Measurements from ENCODE around the gene FNDC5. TPM values are rescaled to one million over a fixed set of nuclear protein-coding genes. Genes with fewer than 3 reads are reported as not detected.

The FNDC5 gene
- total and polyA plus RNA-seq, 9 of the 15 experiments (the other 6 are each of a cell fraction or from before 2014, with no cell fraction given) = 0.06 to 2.1 (median 0.22) TPM

DNA sequence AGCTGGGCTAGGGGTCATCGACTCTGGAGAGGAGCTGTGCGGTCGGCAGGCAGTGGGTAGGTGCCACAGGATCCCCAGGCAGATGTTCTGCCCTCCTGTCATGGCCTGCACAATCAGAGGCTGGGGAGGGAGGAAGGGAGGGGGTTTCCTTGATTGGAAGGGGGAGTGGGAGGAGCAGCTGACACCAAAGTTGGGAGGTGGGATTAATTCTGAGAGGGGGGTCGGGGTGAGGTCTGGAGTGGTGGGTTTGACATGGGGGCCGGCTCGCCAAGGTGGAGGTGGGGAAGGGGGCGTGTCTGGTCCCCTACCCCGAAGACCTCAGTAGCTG lies 14.9 kb upstream of the FNDC5 start:
- ChIA-PET POLR2A (interaction anchor here (0.6 kb wide), 4 partner anchors 106 to 456 kb away, joined by 3 read pairs; no protein-coding TSS in a partner anchor), CTCF (ENCODE audit: low intra/inter-chr PET ratio) (interaction anchor here (0.6 kb wide), 1 partner anchor 9 kb away, joined by 3 read pairs; no protein-coding TSS in a partner anchor)
- WGBS (ENCODE audit: insufficient coverage, low coverage, missing lambda C conversion rate) = 13% methylated on average over 8 of the region's 8 CpGs
- Histone ChIP-seq H2AFZ (ENCODE audit: low read depth, low read length) (no peak overlapping the region), H3K4me3 (no peak overlapping the region), H3K9ac (ENCODE audit: insufficient read depth in 1 of 2, low read depth in 2 of 2, low read length in 2 of 2) (no peak overlapping the region), H4K20me1 (replicated peaks; ENCODE audit: control insufficient read depth, insufficient read depth, low read length) (peaks cover 37% of the 10 kb centered on the region), H3K27ac (ENCODE audit: extremely low read depth, low read depth, low read length) (no peak overlapping the region), H3K4me2 (ENCODE audit: insufficient read depth, low read length) (no peak overlapping the region), H3K36me3 (ENCODE audit: control insufficient read depth, insufficient read depth, low read length) (no peaks in the 10 kb centered on the region), H3K9me3 (replicated peaks; ENCODE audit: control insufficient read depth, insufficient read depth, low read depth, low read length) (no peaks in the 10 kb centered on the region), H3K4me1 (replicated peaks in 1 of 2; ENCODE audit: control insufficient read depth in 2 of 2, insufficient read depth in 2 of 2, low read length in 2 of 2) (peaks cover 0 to 25% of the 10 kb centered on the region in 2 experiments; a peak in 3 of 5 replicates), H3K27me3 (ENCODE audit: control insufficient read depth in 2 of 2, insufficient read depth in 2 of 2, low read length in 2 of 2) (peaks cover 9 to 57% of the 10 kb centered on the region in 2 experiments; a peak in 4 of 5 replicates), H3K79me2 (ENCODE audit: control insufficient read depth, insufficient read depth, low read length) (no peaks in the 10 kb centered on the region), H3K9me1 (ENCODE audit: control insufficient read depth, insufficient read depth, low read length) (no peaks in the 10 kb centered on the region)
- intact Hi-C loops (cut with micrococcal nuclease) (no loop called here), in situ Hi-C loops (cut with MboI) (loop anchor here (25.0 kb wide), 1 partner anchor 727 kb away; no protein-coding TSS in a partner anchor)
- FAIRE-seq = no peak
- no peak for DNase-seq (ENCODE audit: extremely low read depth in 1 of 4, low spot score in 3 of 4)
- no TSS peak for BruUV-seq (replicated peaks)
- no peak for TF ChIP-seq ZNF311 (CRISPR knock-in tag; IDR thresholded peaks at IDR 0.05)
- no peak for TF ChIP-seq ZNF232 (CRISPR knock-in tag; IDR thresholded peaks at IDR 0.05)
- no peak for TF ChIP-seq ZFP36 (IDR thresholded peaks at IDR 0.05; ENCODE audit: low read depth, low read length, partially characterized antibody)
- no peak for TF ChIP-seq KLF10 (CRISPR knock-in tag; IDR thresholded peaks at IDR 0.05)
- TF ChIP-seq RBM15 (IDR thresholded peaks at IDR 0.05; ENCODE audit: insufficient read depth, low read length) = no peak
- TF ChIP-seq ZNF644 (tag; IDR thresholded peaks at IDR 0.05; ENCODE audit: low read depth) = no peak
- no peak for ATAC-seq

DNA sequence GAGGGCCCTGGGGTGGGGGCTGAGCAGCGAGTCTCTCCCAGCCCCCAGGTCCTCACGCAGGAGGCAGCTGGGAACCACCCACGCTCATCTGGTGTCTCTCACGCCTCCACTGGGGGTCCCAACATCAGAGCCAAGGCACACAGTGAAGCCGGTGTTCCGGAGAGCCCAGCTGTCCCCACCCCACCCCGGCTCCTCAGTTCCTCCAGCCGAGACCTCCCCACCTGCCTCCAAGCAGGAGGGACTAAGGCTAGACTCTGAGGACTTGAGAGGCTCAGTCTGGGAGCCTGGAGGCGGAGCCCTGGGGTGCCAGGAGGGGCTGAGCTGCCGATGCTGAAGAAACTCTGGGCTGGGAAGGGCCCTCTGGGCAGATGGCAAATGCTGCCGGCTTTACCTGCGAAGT lies 14.0 kb upstream of the FNDC5 start:
- peaks cover 32% of the 10 kb centered on the region for H4K20me1 ChIP-seq (replicated peaks; ENCODE audit: control insufficient read depth, insufficient read depth, low read length)
- ChIA-PET POLR2A (interaction anchor here (0.9 kb wide), 1 partner anchor 10 kb away, joined by 3 read pairs; no protein-coding TSS in a partner anchor), CTCF (ENCODE audit: low intra/inter-chr PET ratio) (no interaction called here)
- H3K9ac ChIP-seq (ENCODE audit: insufficient read depth in 1 of 2, low read depth in 2 of 2, low read length in 2 of 2) = no peak overlapping the region
- WGBS (ENCODE audit: insufficient coverage, low coverage, missing lambda C conversion rate) = 6% methylated on average over 9 of the region's 12 CpGs
- no peaks in the 10 kb centered on the region for H3K36me3 ChIP-seq (ENCODE audit: control insufficient read depth, insufficient read depth, low read length)
- in situ Hi-C loops (cut with MboI) (loop anchor here (25.0 kb wide), 1 partner anchor 728 kb away; no protein-coding TSS in a partner anchor), intact Hi-C loops (cut with micrococcal nuclease) (no loop called here)
- H3K27me3 ChIP-seq (ENCODE audit: control insufficient read depth in 2 of 2, insufficient read depth in 2 of 2, low read length in 2 of 2) = peaks cover 7 to 53% of the 10 kb centered on the region in 2 experiments; a peak in 4 of 5 replicates
- ATAC-seq (no peak), FAIRE-seq (no peak), DNase-seq (ENCODE audit: extremely low read depth in 1 of 4, low spot score in 3 of 4) (no peak)
- no peaks in the 10 kb centered on the region for H3K79me2 ChIP-seq (ENCODE audit: control insufficient read depth, insufficient read depth, low read length)
- TF ChIP-seq CBX5 (IDR thresholded peaks at IDR 0.05; ENCODE audit: borderline replicate concordance, low read depth) (no peak), ETV1 (tag; conservative IDR thresholded peaks at IDR 0.05; ENCODE audit: low read depth) (no peak), LARP7 (IDR thresholded peaks at IDR 0.05) (no peak)
- TF ChIP-seq, protein P1, sequence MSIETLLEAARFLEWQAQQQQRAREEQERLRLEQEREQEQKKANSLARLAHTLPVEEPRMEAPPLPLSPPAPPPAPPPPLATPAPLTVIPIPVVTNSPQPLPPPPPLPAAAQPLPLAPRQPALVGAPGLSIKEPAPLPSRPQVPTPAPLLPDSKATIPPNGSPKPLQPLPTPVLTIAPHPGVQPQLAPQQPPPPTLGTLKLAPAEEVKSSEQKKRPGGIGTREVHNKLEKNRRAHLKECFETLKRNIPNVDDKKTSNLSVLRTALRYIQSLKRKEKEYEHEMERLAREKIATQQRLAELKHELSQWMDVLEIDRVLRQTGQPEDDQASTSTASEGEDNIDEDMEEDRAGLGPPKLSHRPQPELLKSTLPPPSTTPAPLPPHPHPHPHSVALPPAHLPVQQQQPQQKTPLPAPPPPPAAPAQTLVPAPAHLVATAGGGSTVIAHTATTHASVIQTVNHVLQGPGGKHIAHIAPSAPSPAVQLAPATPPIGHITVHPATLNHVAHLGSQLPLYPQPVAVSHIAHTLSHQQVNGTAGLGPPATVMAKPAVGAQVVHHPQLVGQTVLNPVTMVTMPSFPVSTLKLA (conservative IDR thresholded peaks at IDR 0.05) = no peak
- no peak overlapping the region for H2AFZ ChIP-seq (ENCODE audit: low read depth, low read length)
- BruUV-seq (replicated peaks) = no TSS peak
- H3K9me3 ChIP-seq (replicated peaks; ENCODE audit: control insufficient read depth, insufficient read depth, low read depth, low read length) = no peaks in the 10 kb centered on the region
- no peak overlapping the region for H3K27ac ChIP-seq (ENCODE audit: extremely low read depth, low read depth, low read length)
- H3K9me1 ChIP-seq (ENCODE audit: control insufficient read depth, insufficient read depth, low read length) = no peaks in the 10 kb centered on the region
- no peak overlapping the region for H3K4me2 ChIP-seq (ENCODE audit: insufficient read depth, low read length)
- no peak overlapping the region for H3K4me3 ChIP-seq
- H3K4me1 ChIP-seq (replicated peaks in 1 of 2; ENCODE audit: control insufficient read depth in 2 of 2, insufficient read depth in 2 of 2, low read length in 2 of 2) = peaks cover 0 to 25% of the 10 kb centered on the region in 2 experiments; a peak in 3 of 5 replicates

Data from K562 (cell line).